ENCODE results near the gene STAC3.

STAC3 gene

DNA sequence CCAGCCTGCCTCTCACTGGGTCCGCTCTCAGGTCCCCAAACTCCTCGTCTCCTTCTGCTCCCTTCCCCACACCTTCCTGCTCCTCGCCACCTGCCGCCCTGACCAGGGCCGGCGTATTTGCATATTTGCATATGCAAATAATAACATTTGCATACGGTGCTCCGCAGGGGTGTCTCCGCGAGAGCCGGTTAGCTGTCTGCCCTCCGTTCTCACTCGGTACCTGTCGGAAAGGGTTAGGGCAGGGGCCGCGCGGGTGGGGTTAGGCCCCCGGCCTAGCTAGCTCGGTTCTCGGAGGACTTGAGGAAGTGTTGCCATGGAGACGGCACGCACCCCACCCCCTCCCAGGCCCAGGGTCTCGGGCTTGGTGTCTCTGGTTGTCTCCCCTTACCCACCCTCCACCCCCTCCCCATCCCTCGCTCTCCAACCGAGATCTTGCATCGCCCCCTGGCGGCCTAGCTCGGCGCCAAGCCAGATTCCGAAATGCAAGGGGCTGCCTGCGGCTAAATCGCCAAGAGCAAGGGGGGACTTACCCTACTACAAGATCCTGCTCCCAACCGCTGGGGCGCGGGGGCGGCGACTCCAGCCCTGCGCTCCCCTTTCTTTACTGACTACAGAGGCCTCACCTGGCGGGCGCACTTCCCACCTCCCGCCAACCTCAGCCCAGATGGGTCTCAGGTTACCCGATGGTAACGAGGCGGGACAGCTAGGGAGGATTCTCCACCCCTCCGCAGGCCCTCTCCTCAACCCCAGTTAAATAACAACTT lies 8.1 kb downstream of the STAC3 start:
- DNase-seq (ENCODE audit: low read depth), result no peak
- peak overlapping the region; percentile 40 for H3K4me3 ChIP-seq (ENCODE audit: control insufficient read depth, low read depth, low read length)
- TF ChIP-seq, protein P1, sequence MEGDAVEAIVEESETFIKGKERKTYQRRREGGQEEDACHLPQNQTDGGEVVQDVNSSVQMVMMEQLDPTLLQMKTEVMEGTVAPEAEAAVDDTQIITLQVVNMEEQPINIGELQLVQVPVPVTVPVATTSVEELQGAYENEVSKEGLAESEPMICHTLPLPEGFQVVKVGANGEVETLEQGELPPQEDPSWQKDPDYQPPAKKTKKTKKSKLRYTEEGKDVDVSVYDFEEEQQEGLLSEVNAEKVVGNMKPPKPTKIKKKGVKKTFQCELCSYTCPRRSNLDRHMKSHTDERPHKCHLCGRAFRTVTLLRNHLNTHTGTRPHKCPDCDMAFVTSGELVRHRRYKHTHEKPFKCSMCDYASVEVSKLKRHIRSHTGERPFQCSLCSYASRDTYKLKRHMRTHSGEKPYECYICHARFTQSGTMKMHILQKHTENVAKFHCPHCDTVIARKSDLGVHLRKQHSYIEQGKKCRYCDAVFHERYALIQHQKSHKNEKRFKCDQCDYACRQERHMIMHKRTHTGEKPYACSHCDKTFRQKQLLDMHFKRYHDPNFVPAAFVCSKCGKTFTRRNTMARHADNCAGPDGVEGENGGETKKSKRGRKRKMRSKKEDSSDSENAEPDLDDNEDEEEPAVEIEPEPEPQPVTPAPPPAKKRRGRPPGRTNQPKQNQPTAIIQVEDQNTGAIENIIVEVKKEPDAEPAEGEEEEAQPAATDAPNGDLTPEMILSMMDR (conservative IDR thresholded peaks at IDR 0.05; ENCODE audit: control insufficient read depth, insufficient read depth, low read depth, low read length), result peak; percentile 52

DNA sequence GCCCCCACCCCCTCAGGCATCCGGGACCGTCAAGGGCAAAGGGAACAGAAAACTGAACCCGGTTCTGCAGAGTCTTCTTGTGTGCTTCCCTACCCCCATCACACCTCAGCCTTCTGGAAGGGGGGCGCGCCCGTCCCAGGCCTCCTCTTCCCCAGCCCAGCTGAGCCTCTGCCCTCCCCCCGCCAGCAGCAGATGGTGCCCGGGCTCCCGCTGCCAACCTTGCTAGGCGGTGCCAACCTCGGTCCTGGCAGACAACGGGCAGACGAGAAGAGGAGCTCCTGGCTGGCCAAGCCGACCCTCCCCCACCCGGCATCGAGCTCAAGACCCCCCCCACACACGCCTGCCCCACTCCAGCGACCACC lies 8.7 kb downstream of the STAC3 start:
- TF ChIP-seq, protein P1 (conservative IDR thresholded peaks at IDR 0.05; ENCODE audit: control insufficient read depth, insufficient read depth, low read depth, low read length), result no peak
- no peak for DNase-seq (ENCODE audit: low read depth)
- H3K4me3 ChIP-seq (ENCODE audit: control insufficient read depth, low read depth, low read length), result no peak overlapping the region

DNA sequence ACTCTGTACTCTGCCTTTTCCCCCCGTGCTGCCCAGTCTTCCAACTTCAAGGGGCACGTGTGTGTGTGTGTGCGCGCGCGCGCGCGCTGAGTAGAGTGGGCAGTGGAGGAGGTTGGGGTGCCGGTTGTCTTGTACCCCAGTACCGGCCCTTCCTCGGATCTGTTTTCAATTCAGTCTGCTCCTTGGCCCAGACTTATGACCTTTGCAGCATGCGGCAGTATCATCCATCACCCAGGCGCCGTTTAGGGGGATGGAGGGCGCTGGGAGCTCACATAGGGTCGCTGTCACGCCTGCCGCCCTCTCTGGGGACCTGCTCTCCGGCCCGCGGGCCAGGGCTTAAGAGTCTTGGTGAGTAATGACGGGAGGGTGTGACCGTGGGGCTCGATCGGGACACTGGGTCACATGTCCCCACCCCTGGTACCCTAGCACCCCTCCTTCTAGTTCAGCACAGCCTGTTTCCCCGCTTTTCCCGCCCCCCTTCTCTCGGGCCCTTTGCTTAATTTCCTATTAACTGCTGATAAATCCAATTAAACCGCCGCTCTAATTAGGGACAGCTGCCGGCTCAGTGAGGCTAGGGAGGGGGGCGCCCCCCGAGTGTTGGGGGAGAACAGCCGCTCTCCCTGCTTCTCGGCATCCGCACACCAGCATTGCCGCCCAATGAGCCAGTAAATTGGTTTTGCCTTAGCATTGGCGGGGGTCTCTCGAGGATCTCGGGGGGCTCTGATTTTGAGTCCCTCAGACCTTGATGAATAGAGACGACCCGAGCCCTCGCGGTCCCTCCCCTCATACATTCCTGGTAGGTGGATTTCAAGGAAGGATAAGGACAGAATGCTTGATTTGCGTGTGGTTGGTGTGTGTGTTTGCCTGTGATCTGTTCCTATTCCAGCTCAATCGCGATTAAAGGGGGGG lies 9.3 kb downstream of the STAC3 start:
- DNase-seq (ENCODE audit: low read depth), result no peak
- no peak overlapping the region for H3K4me3 ChIP-seq (ENCODE audit: control insufficient read depth, low read depth, low read length)
- TF ChIP-seq, protein P1 (conservative IDR thresholded peaks at IDR 0.05; ENCODE audit: control insufficient read depth, insufficient read depth, low read depth, low read length), result no peak

DNA sequence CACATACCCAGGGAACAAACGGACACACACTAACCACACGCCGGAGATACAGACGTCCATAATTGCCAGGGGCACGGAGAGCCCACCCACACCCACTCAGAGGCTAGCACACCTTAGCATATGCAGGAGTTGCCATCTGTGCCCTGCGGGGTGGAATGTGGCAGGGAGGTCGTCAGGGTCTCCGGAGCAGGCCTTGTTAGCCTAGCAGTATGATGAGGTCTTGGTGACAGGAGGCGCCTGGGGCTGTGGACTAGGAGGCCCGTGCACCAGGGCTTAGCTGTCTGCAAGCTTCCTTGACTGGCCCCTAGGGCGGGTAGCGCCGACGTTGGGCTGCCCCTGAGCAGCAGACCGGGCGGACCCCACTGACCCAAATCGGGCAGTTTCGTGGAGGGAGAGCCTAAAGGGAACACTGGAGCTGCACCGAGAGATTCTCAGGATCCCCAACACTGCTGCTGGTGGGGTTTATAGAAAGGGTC lies 10.0 kb downstream of the STAC3 start:
- TF ChIP-seq, protein P1 (conservative IDR thresholded peaks at IDR 0.05; ENCODE audit: control insufficient read depth, insufficient read depth, low read depth, low read length), result no peak
- peak overlapping the region; percentile 56 for H3K4me3 ChIP-seq (ENCODE audit: control insufficient read depth, low read depth, low read length)
- no peak for DNase-seq (ENCODE audit: low read depth)

DNA sequence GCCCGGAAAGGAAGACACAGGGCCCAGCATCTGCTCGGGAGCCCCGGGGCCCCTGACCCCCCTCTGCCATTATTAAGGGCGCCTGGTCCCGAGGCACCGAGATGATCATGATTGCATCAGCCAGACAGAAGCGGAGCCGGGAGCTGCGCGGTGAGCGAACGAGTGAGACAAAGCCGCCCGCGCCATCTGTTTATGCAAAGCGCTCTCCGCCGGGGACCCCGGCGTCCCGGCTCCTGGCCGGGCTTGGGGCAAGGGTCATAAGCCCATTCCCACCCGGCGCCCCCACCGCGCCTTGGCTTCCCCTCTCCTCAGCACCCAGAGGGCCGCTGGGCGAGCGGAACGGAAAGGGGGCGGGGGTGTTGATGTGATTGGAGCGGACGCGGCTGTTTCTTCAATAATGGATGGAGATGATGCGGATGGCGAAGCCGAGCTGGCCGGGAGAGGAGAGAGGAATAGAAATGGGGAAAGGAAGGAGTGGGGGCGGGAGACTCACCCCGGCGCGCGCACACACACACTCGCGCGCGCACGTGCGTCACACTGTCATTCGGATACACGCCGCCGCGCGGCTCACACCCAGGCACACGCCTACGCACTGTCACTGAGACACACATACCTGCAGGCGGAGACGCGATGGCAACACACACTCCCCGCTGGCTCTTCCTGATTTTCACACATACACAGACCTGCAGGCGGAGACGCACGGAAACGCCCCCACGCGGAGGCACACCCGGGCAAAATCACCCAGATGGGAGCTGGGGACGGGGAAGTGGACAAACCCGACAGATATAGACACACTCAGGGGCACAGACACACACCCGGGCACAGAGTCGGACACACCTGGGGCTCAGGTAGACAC lies 10.7 kb downstream of the STAC3 start:
- peak overlapping the region; percentile 56 for H3K4me3 ChIP-seq (ENCODE audit: control insufficient read depth, low read depth, low read length)
- TF ChIP-seq, protein P1 (conservative IDR thresholded peaks at IDR 0.05; ENCODE audit: control insufficient read depth, insufficient read depth, low read depth, low read length), result no peak
- peak; percentile 47 for DNase-seq (ENCODE audit: low read depth)

DNA sequence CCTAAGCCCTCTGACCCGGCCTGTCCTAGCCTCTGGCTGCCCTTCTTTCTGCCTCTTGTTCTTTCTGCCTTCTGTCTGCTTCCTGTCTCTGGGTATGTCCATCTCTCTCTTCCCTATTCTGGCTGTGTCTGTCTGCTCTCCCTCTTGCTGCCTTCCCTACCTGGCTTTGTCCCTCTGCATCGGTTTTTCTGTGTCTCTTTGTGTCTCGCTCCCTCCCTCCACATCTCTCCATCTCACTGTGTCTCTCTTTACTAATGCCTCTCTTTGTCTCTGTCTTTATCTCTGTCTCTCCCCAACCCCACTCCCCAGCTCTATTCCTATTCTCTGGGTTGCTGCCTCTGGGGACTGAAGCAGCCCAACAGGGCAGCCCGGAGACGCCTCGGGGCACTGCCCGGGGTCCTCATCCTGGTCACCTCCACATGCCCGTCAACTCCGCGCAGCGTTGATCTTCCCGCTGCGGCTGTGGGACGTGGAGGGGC lies 11.4 kb downstream of the STAC3 start:
- no peak for DNase-seq (ENCODE audit: low read depth)
- TF ChIP-seq, protein P1 (conservative IDR thresholded peaks at IDR 0.05; ENCODE audit: control insufficient read depth, insufficient read depth, low read depth, low read length), result no peak
- H3K4me3 ChIP-seq (ENCODE audit: control insufficient read depth, low read depth, low read length), result peak overlapping the region; percentile 56

All from fibroblast of mammary gland (primary cell).